Measurements from ENCODE around the gene ANTXR2.

Gene ANTXR2

DNA sequence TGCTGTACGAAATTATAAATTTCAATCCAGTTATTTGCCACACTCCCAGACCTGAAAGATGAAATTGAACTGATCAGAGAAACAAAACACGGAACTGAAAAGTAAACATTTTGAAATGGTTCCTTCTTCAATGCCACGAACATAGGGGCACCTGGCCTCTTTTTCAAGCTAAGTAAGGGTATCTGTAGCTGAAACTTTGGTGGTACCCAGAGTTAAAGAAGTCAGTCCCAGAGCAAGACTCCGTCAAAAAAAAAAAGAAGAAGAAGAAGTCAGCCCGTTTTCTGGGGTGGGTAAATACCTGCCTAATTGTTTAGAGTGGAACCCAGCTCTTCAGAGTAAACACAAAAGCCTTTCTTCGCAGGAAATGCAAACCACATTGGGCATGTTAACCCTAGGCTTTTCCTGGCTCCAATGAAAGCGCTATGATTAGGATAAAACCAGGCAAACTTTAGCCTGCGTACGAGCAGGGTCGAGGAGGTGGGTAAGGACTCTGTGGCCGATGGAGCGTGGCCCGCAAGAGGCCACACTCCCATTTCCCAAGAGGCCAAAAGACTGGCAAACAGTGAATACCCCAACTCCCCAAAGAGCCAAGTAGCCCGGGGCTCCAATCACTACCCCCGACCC, 1.3 kb downstream of the ANTXR2 start:
- Histone ChIP-seq H3K27ac (peak overlapping the region in 20 of 21 experiments; percentile 84 to 98 (median 92)), H3K4me3 (peak overlapping the region; percentile 64 to 93 (median 80))

DNA sequence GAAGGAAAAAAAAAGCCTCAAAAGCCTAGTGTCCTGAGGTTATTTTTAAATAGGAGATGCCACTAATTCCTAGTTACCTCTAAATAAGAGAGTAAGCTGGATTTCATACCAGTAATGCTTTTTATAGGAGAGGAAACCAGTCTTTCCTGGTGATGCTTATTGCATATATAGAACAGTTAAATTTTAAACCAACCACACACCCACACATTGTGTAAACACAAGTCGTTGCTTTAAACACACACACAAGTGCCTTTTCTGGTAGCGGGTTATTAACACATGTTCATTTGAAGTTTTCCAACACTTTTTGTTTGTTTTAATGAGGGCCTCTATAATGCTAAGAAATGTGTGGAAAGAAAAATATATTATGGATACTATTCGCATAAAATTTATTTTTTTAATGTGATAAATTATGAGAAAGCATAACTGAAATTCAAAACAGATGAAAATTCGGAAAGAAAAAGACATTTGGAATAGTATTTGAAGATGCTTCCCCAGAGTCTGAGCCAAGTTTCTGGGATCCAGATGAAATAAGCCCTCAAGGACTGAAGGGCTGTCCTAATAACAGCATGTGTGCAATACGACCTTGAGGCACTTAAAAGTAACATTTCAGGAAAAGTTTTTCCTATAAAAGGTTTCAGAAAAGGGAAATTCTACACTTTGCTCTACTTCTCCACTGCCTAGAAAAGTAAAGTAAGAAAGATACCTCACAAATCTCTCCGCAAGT, 2.0 kb downstream of the ANTXR2 start:
- peak overlapping the region; percentile 64 to 93 (median 80) for H3K4me3 ChIP-seq

DNA sequence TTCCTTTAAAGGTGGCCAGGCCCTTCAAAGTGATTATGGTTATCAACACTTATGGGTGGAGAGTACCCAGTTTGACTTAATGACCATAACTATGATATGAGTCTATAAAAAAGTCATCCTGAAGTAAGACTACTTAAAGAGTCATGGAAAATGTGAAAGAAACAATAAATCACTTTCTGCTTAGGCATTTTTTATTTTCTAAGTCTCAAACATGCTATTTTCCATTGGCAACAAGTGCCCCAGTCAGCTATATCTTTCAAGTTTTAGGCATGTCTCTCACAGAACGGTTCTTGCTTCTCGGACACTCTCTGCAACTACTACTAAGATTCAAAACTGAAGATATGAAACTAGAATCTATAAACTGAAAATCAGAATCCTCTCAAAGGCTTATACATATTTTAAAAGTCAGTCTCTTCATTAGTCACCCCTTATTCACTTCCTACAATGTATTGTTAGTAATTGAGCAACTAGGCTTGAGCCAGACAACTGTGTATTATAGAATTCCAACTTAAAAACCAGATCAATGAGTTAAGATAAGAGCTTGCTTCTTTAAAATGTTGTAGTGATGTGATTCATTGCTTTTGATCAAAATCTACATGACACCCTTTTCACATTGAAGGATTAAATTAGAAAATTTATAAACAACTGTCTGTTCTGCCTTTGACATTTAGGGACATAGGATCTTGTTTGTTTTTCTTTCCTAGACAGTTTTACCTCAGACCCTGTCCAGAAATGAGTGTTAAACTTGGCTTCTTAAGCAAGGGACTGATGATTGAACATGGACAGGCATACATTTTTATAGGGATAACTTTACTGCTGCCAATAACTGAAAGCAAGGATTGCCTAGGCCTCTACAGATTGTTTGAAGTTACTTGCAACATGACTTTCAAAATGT, 2.9 kb downstream of the ANTXR2 start:
- peak overlapping the region in 8 of 21 experiments; percentile 8 to 98 (median 40) for H3K27ac ChIP-seq

More for the DNA sequence above, 2.0 kb downstream of the ANTXR2 start:
- H3K27ac ChIP-seq, result peak overlapping the region in 17 of 21 experiments; percentile 84 to 98 (median 92)

GRCh38 chr4:80069108-80069836, 3.8 kb downstream of the ANTXR2 start:
- Histone ChIP-seq H3K27ac (no peak overlapping the region), H3K4me3 (no peak overlapping the region)

More for the DNA sequence above, 2.9 kb downstream of the ANTXR2 start:
- H3K4me3 ChIP-seq, result no peak overlapping the region

GRCh38 chr4:80065601-80066000, 7.4 kb downstream of the ANTXR2 start:
- H3K27ac ChIP-seq, result no peak overlapping the region
- no peak overlapping the region for H3K4me3 ChIP-seq

GRCh38 chr4:80062527-80062926, 10.5 kb downstream of the ANTXR2 start:
- Histone ChIP-seq H3K4me3 (no peak overlapping the region), H3K27ac (no peak overlapping the region)

DNA sequence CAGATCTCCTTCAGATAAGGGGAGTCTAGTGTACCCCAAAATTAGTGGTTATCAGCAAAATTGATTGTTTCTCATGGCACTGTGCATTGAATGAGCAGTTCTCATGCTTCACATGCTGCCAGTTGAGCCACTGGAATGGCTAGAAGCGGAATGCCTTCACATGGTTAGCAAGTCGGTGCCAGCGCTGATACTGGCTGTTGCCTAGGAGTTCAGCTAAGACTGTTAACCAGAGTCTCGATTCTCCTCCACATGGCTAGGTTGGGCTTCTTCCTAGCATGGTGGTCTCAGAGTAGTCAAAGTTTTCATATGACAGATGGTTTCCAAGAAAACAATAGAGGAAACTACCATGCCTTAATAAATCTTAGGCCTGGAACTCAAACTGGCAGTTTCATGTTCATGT, 12.2 kb downstream of the ANTXR2 start:
- Histone ChIP-seq H3K27ac (no peak overlapping the region), H3K4me3 (no peak overlapping the region)

DNA sequence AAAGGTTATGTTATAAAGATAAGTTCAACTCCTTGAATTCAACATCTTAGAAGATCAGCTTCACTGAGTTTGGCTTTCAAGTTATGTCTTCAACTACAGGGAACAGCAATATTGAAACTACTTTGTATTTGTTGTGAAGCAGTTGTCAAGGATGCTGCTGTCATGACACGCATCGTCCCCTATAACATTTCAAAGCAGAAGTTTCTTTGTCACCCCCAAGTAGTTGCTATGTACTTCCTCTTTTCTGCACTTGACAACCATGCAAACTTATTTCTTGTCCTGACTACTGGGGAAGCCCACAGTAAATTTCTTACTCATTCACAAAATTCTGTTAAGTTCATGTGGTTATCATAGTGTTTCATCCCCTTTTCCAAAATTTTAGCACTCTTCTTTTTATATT, 14.3 kb downstream of the ANTXR2 start:
- H3K27ac ChIP-seq, result peak overlapping the region in 12 of 21 experiments; percentile 35 to 75 (median 60)
- H3K4me3 ChIP-seq, result no peak overlapping the region

- H3K4me3 ChIP-seq, result no peak overlapping the region
- H3K27ac ChIP-seq, result no peak overlapping the region
Observed at GRCh38 chr4:80054375-80054774, 18.7 kb downstream of the ANTXR2 start.

- peak overlapping the region in 1 of 21 experiments; percentile 3 for H3K27ac ChIP-seq
Observed at GRCh38 chr4:80053140-80053910, 19.7 kb downstream of the ANTXR2 start.

DNA sequence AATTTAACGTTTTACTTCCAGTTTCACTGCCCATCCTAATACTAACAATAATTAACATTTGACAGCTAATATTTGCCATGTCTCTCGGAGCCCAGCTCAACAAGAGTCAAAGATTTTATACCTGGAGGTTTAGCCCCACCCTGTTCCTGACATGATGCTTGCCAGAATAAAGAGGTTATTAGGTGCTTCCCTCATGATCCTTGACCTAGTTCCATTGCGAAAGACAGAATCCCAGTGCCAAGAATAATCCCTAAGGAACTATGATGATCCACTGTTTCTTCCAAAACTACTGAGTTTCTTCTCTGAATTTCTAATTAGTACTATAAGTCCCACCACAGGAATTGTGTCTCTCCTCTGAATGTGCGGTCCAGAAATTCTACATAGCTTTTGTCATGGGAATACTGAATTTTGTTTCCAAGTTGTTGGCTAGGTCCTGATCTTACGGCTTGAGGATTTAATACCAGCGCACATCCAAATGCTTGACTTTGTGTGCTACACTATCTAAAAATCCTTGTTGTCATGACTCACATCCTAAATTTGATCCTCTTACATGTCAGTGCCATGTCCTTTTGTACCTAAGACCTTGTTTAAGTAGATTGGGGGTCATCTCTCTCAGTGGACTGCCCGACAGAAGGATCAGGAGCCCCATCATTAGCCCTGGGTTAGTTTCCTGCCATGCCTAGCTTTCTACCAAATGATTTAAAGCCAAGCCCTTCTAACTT, 23.1 kb downstream of the ANTXR2 start:
- Histone ChIP-seq H3K4me3 (no peak overlapping the region), H3K27ac (no peak overlapping the region)

More at GRCh38 chr4:80053140-80053910, 19.7 kb downstream of the ANTXR2 start:
- no peak overlapping the region for H3K4me3 ChIP-seq

DNA sequence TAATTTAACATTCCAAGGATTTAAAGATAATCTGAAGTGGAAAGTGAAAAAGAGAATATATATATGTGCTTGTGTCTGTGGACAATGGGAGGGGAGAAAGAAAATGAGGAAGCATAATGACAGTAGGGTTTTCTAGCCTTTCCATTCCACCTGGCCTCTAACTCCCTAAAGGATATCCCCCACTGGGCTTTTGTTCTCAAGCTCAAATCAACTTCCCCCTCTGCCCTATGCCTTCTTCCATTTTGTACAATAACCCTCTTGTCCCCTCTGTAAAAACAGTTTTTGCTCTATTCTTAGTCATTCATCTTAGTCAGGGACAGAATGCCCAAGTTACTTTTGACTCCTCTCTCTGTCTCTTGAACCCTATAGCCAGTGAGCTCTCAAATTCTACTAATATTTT, 23.6 kb downstream of the ANTXR2 start:
- peak overlapping the region in 1 of 21 experiments; percentile 19 for H3K27ac ChIP-seq

DNA sequence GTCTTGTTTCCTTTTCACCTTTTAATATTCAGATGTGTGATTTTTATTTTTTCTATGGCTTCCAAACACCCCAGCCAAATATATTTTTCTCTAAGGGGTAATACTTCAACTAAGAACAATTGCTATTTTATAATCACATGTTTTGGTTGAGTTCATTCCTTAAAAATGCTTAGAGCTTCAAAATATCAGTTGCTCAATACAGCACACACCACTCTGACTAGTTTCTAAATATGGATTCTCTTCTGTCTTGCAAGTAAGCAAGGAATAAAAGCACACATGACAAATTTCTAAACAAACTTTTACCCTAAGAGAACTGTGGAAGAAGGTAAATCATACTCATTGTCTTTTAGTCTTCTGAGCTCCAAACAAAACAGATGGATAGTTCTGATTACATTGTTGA, 27.2 kb downstream of the ANTXR2 start:
- Histone ChIP-seq H3K27ac (peak overlapping the region in 4 of 21 experiments; percentile 8 to 47 (median 33)), H3K4me3 (no peak overlapping the region)

More for the DNA sequence above, 23.6 kb downstream of the ANTXR2 start:
- H3K4me3 ChIP-seq, result no peak overlapping the region

- Histone ChIP-seq H3K27ac (no peak overlapping the region), H3K4me3 (no peak overlapping the region)
Observed at GRCh38 chr4:80043541-80043940, 29.5 kb downstream of the ANTXR2 start.

DNA sequence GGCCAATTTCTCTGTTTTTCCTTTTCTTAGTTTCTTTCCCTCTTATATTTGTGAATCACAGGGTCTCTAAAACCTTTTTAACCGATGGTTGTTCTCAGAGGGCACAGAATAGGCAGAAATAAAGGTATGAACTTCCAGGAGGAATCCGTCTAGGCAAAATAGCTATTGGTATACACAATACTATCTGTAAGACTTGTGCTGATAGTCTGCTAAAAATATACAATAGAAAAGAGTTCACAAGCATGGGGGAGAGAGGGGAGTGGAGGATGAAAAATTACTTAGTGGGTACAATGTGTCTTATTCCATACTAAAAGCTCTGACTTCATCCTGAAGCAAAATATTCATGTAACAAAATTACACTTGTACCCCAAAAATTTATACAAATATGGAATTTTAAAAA, 30.2 kb downstream of the ANTXR2 start:
- H3K27ac ChIP-seq, result no peak overlapping the region
- no peak overlapping the region for H3K4me3 ChIP-seq

DNA sequence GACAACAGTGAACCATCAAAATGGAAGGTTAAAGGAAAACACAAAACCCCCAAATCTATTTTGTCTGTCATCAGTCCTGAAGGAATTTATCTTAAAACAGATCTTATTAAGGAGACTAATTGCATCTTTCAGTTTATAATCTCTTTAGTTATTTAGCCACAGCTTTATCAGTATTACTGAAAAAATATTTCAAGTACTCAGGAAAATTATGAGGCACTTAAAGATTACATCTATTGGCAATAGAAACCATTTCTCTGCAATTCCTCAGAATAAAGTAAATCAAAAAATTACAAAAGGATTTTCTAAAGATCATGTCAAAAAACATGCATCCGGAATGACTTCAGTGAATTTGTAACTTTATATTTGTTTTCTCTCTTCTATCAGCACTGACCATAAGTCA, 35.2 kb downstream of the ANTXR2 start:
- peak overlapping the region in 4 of 21 experiments; percentile 39 to 72 (median 56) for H3K27ac ChIP-seq
- H3K4me3 ChIP-seq, result no peak overlapping the region

- Histone ChIP-seq H3K4me3 (no peak overlapping the region), H3K27ac (peak overlapping the region in 18 of 21 experiments; percentile 19 to 72 (median 42))
Observed at GRCh38 chr4:80036949-80037685, 35.9 kb downstream of the ANTXR2 start.

All from skin epidermis (tissue), 12 donors.